Sigmoid colon (tissue), 7 donors: Measurements from ENCODE around the gene CDKN1C. TPM values are rescaled to one million over a fixed set of nuclear protein-coding genes. Genes with fewer than 3 reads are reported as not detected.

Source experiments
- DNase-seq: peaks from one replicate; pipeline ENCODE4 v3.0.0-alpha.2; 2019
- H3K27ac ChIP-seq, 4 donors: fragments of 200-600 bp; sonication (generic); one replicate each; pipeline ENCODE4 v1.5.1; 2016 to 2019; ENCODE audit warnings: mild to moderate bottlenecking in 1 of 4
- H3K27me3 ChIP-seq, 3 donors: fragments of 200-600 bp; sonication (generic); one replicate each; pipeline ENCODE4 v1.5.1; 2019; ENCODE audit warnings: mild to moderate bottlenecking in 1 of 3
- H3K36me3 ChIP-seq, 4 donors: fragments of 200-600 bp; sonication (generic); one replicate each; pipeline ENCODE4 v1.5.1; 2016 to 2019
- H3K4me1 ChIP-seq, 4 donors: fragments of 200-600 bp; sonication (generic); one replicate each; pipeline ENCODE4 v1.5.1; 2017 to 2019
- H3K4me3 ChIP-seq, 4 donors: fragments of 200-600 bp; sonication (generic); one replicate each; pipeline ENCODE4 v1.5.1; 2017 to 2019; ENCODE audit warnings: mild to moderate bottlenecking in 2 of 4, moderate library complexity in 1 of 4
- H3K9me3 ChIP-seq, 4 donors: fragments of 200-600 bp in 3 of 4; sonication (generic) in 3 of 4; one replicate each; pipeline versions ENCODE4 v1.5.1 to v1.6.1; 2013 to 2019
- CTCF ChIP-seq, 4 experiments: fragments of 450-650 bp in 3 of 4; fragments of 200-600 bp in 1 of 4; IDR thresholded peaks; one replicate each; pipeline ENCODE4 v1.5.1; 2016 to 2019; ENCODE audit warnings: antibody characterized with exemption in 4 of 4, mild to moderate bottlenecking in 3 of 4, moderate library complexity in 2 of 4
- EP300 ChIP-seq, 4 donors: sonication (generic); formaldehyde crosslinking; IDR thresholded peaks; one replicate each; pipeline ENCODE4 v1.6.1; 2017; ENCODE audit warnings: antibody characterized with exemption in 4 of 4
- POLR2A ChIP-seq, 2 donors: fragments of 450-650 bp; IDR thresholded peaks; one replicate each; pipeline ENCODE4 v1.6.1; 2016; ENCODE audit warnings: antibody characterized with exemption in 2 of 2, mild to moderate bottlenecking in 2 of 2, moderate library complexity in 2 of 2
- POLR2AphosphoS5 ChIP-seq, 4 donors: sonication (generic); formaldehyde crosslinking; IDR thresholded peaks; one replicate each; pipeline ENCODE4 v1.6.1; 2017; ENCODE audit warnings: antibody characterized with exemption in 4 of 4
- WGBS, 2 donors: extraction: QIAGEN DNeasy Blood & Tissue Kit; methylation state at CpG; one replicate each; pipeline ENCODE4 v1.1.7; 2013; 5-methylcytosine and 5-hydroxymethylcytosine counted together
- intact Hi-C: fragments of 100-400 bp; cut with DNase I; formaldehyde crosslinking; loops from one replicate; pipeline ENCODE4 v1.15.1; 2023
- polyA plus RNA-seq, 3 donors: library from polyadenylated mRNA; stranded (reverse); fragments of 200-250 nt; gene quantifications; one replicate each; pipeline ENCODE4 v1.2.3, GENCODE V29; 2013
- small RNA-seq, 3 donors: library from RNA; depleted of rRNA; stranded (forward); fragments of <200 nt; gene quantifications; one replicate each; pipeline ENCODE3, GENCODE V24; 2016
- total RNA-seq, 4 donors: library from RNA; depleted of rRNA; stranded (reverse); fragments of >200 nt; gene quantifications; one replicate each; pipeline ENCODE4 v1.1.0, GENCODE V29; 2016
- donor health status: healthy with polysubstance abuse.
- donor health status: Bipolar disorder and iron deficiency.
- donor health status: healthy.

Gene CDKN1C
- total and polyA plus RNA-seq, 7 donors: 5.3 to 54.3 (median 37.2) TPM

- intact Hi-C loops: no loop called here
- Histone ChIP-seq H3K27me3 (no peaks in the 10 kb centered on the region), H3K36me3 (no peaks in the 10 kb centered on the region), H3K4me3 (no peak overlapping the region), H3K9me3 (no peaks in the 10 kb centered on the region), H3K27ac (no peak overlapping the region), H3K4me1 (peaks cover 0 to 14% (median 11%) of the 10 kb centered on the region in 4 donors)
- WGBS, 2 donors: 91 to 93% methylated on average over 19 of the region's 19 CpGs
- no peak for TF ChIP-seq CTCF (IDR thresholded peaks at IDR 0.05)
- no peak for TF ChIP-seq POLR2A (IDR thresholded peaks at IDR 0.05)
- TF ChIP-seq POLR2AphosphoS5 (IDR thresholded peaks at IDR 0.05): no peak
- TF ChIP-seq EP300 (IDR thresholded peaks at IDR 0.05): no peak
- DNase-seq: no peak
These were observed 51.7 kb downstream of the CDKN1C start for GRCh38 chr11:2833716-2834502.

Small RNA genes within 50 kb of the gene (small RNA-seq; reads per million reads assigned to genes)
- 0 reads per million in 3 donors for gene AC013791.1

Other genes with a start within 250 kb of the CDKN1C start
- 1 to 10 TPM in 3 of 4 donors, under 1 TPM in 1; 0.99 to 3.6 (median 1.4) TPM for gene KCNQ1OT1, start 185.8 kb downstream of the CDKN1C start, total RNA-seq
- gene KCNQ1OT1, start 185.8 kb downstream of the CDKN1C start, polyA plus RNA-seq: under 1 TPM; under 0.01 to 0.32 (median under 0.01) TPM
- gene PHLDA2, start 43.6 kb upstream of the CDKN1C start, total RNA-seq: 1 to 10 TPM in 1 of 4 donors, not detected in 3; 1.7 TPM
- 10 to 100 TPM; 33.0 to 37.9 (median 37.8) TPM for gene PHLDA2, start 43.6 kb upstream of the CDKN1C start, polyA plus RNA-seq
- gene NAP1L4, start 106.6 kb upstream of the CDKN1C start, total RNA-seq: 100 to 1,000 TPM in 2 of 4 donors, 10 to 100 TPM in 2; 88.2 to 102 (median 95.4) TPM
- 10 to 100 TPM; 55.9 to 94.8 (median 61.3) TPM for gene NAP1L4, start 106.6 kb upstream of the CDKN1C start, polyA plus RNA-seq
- 10 to 100 TPM; 34.6 to 49.0 (median 39.6) TPM for gene CARS1, start 171.6 kb upstream of the CDKN1C start, total RNA-seq
- gene CARS1, start 171.6 kb upstream of the CDKN1C start, polyA plus RNA-seq: 10 to 100 TPM; 21.0 to 57.1 (median 35.4) TPM